RWPE2 (cell line): ENCODE measurements around the gene ARRDC1.
"Not testable (repeated sequence)": the region's sequence is repeated elsewhere in the genome, so short reads cannot be mapped to it uniquely, and the experiment has no call there.

Experiments used
- ATAC-seq: fragments of 200-7000 bp; cut with Tn5 transposase; 3 replicates; pipeline ENCODE4 v1.9.1; 2021; ENCODE audit warnings: low read depth
- DNase-seq: peaks from one replicate; pipeline ENCODE4 v3.0.0-alpha.2; 2020; ENCODE audit warnings: low spot score
- H3K27ac ChIP-seq: fragments of 450-650 bp; 2 replicates; pipeline ENCODE4 v1.5.1; 2017; ENCODE audit warnings: mild to moderate bottlenecking; ENCODE audit not compliant: poor library complexity, severe bottlenecking
- H3K27me3 ChIP-seq: fragments of 250-450 bp; sonication (Bioruptor Pico); 2 replicates; pipeline ENCODE4 v1.5.1; 2021; ENCODE audit warnings: mild to moderate bottlenecking, moderate library complexity; ENCODE audit not compliant: insufficient read depth, poor library complexity, severe bottlenecking
- H3K36me3 ChIP-seq: fragments of 250-450 bp; sonication (Bioruptor Pico); 2 replicates; pipeline ENCODE4 v1.5.1; 2020; ENCODE audit warnings: low read depth, mild to moderate bottlenecking, moderate library complexity
- H3K4me1 ChIP-seq: fragments of 250-450 bp; sonication (Bioruptor Pico); 2 replicates; pipeline ENCODE4 v1.5.1; 2021; ENCODE audit warnings: mild to moderate bottlenecking, moderate library complexity; ENCODE audit not compliant: insufficient read depth, poor library complexity, severe bottlenecking
- H3K4me3 ChIP-seq: fragments of 250-450 bp; sonication (Bioruptor Pico); 2 replicates; pipeline ENCODE4 v1.5.1; 2021; ENCODE audit warnings: mild to moderate bottlenecking, moderate library complexity; ENCODE audit not compliant: severe bottlenecking
- H3K9me3 ChIP-seq: fragments of 250-450 bp; sonication (Bioruptor Pico); 2 replicates; pipeline ENCODE4 v1.5.1; 2021; ENCODE audit warnings: mild to moderate bottlenecking, moderate library complexity; ENCODE audit not compliant: severe bottlenecking
- CTCF ChIP-seq: fragments of 450-650 bp; IDR thresholded peaks from one replicate; pipeline ENCODE4 v1.5.1; 2017; ENCODE audit warnings: mild to moderate bottlenecking, moderate library complexity; ENCODE audit not compliant: poor library complexity, severe bottlenecking

ARRDC1 gene

DNA sequence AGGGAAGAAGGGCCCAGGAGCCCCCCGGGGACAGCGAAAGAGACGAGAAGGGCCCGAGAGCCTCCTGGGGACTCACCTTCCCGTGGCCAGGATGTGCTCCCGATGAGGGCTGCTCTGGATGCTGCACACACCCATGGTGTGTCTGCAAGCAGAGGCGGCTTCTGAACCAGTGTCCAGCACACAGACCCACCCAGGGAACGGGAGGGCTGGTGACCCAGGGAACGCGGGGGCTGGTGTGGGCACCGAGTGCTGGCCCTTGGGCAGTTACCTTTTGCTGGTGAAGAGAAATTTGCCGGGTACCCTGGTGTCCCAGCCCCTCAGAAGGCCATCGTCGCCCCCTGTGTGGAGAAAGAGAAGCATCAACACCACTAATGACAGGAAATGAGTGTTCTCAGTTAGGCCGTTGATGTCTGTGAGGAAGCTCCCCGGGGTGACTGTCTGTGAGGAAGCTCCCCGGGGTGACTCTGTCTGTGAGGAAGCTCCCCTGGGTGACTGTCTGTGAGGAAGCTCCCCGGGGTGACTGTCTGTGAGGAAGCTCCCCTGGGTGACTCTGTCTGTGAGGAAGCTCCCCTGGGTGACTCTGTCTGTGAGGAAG is 40.6 kb upstream of the ARRDC1 start:
- ATAC-seq (no peak), DNase-seq (no peak)
- H3K27ac ChIP-seq = no peak overlapping the region
- TF ChIP-seq CTCF = no peak
- H3K4me1 ChIP-seq = no peaks in the 10 kb centered on the region
- H3K9me3 ChIP-seq = no peaks in the 10 kb centered on the region
- H3K36me3 ChIP-seq = peaks cover 35% of the 10 kb centered on the region
- no peaks in the 10 kb centered on the region for H3K27me3 ChIP-seq
- H3K4me3 ChIP-seq = no peak overlapping the region

- not testable (repeated sequence) for H3K27ac ChIP-seq, H3K4me3 ChIP-seq, H3K27me3 ChIP-seq, ATAC-seq, DNase-seq, H3K9me3 ChIP-seq, H3K4me1 ChIP-seq
- peaks cover 37% of the 10 kb centered on the region for H3K36me3 ChIP-seq
Observed at GRCh38 chr9:137568445-137568844, 37.0 kb upstream of the ARRDC1 start.

DNA sequence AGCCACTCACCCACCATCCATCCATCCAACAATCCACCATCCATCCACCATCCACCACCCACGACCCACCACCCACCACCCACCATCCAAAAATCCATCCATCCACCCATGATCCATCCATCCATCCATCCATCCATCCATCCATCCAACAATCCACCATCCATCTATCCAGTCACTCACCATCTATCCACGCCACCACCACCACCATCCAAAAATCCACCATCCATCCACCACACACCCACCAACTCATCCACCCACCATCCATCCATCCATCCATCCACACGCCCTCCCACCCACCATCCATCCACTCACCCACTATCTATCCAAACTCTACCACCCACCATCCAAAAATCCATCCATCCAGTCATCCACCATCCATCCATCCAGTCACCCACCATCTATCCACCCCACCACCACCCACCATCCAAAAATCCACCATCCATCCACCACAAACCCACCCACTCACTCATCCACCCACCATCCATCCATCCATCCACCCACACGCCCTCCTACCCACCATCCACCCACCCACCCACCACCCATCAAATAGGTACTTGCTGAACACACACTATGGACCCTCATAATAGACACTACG is 35.8 kb upstream of the ARRDC1 start:
- Histone ChIP-seq H3K9me3 (no peaks in the 10 kb centered on the region), H3K4me1 (no peaks in the 10 kb centered on the region), H3K36me3 (peaks cover 38% of the 10 kb centered on the region), H3K27me3 (no peaks in the 10 kb centered on the region), H3K4me3 (no peak overlapping the region), H3K27ac (no peak overlapping the region)
- TF ChIP-seq CTCF = no peak
- DNase-seq = no peak
- no peak for ATAC-seq

GRCh38 chr9:137570566-137570965 is 34.9 kb upstream of the ARRDC1 start:
- ATAC-seq = no peak
- H3K36me3 ChIP-seq = peaks cover 43% of the 10 kb centered on the region
- H3K9me3 ChIP-seq = no peaks in the 10 kb centered on the region
- DNase-seq = no peak
- H3K4me1 ChIP-seq = no peaks in the 10 kb centered on the region
- TF ChIP-seq CTCF = no peak
- H3K27me3 ChIP-seq = no peaks in the 10 kb centered on the region
- no peak overlapping the region for H3K4me3 ChIP-seq
- no peak overlapping the region for H3K27ac ChIP-seq

- DNase-seq (no peak), ATAC-seq (no peak)
- H3K27ac ChIP-seq = no peak overlapping the region
- no peak for TF ChIP-seq CTCF
- no peaks in the 10 kb centered on the region for H3K27me3 ChIP-seq
- H3K4me3 ChIP-seq = no peak overlapping the region
- H3K4me1 ChIP-seq = peaks cover 6% of the 10 kb centered on the region
- H3K36me3 ChIP-seq = peaks cover 54% of the 10 kb centered on the region
- H3K9me3 ChIP-seq = no peaks in the 10 kb centered on the region
Observed at GRCh38 chr9:137574192-137574591, 31.3 kb upstream of the ARRDC1 start.
